ENCODE measurements around the gene FABP2.
"Not testable (repeated sequence)": the region's sequence is repeated elsewhere in the genome, so short reads cannot be mapped to it uniquely, and the experiment has no call there.

DNA sequence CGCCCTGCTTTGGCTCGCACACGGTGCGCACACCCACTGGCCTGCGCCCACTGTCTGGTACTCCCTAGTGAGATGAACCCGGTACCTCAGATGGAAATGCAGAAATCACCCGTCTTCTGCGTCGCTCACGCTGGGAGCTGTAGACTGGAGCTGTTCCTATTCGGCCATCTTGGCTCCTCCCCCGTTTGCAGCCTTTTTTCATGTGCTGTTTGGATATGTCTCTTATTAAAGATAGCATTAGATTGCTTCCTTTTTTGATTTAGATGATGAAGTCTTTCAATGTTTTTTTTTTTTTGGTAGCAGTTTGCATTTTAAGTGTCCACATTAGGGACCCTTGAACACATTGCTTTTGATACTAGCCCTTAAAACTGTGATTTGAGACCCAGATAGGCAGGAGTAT lies 42.0 kb downstream of the FABP2 start:
- TF ChIP-seq POLR2AphosphoS5, CTCF (IDR thresholded peaks at IDR 0.05): not testable (repeated sequence)
